Stomach (tissue), 9 donors: ENCODE results near the gene PCDH15. TPM values are rescaled to one million over a fixed set of nuclear protein-coding genes. Genes with fewer than 3 reads are reported as not detected.

Experiments used
- DNase-seq, 2 donors: peaks; one replicate each; pipeline versions ENCODE4 v3.0.0 to v3.0.0-alpha.2; 2013 to 2019
- H3K27ac ChIP-seq, 5 donors: fragments of 200-600 bp in 4 of 5; sonication (generic) in 4 of 5; one replicate each; pipeline ENCODE4 v1.5.1; 2013 to 2019; ENCODE audit warnings: mild to moderate bottlenecking in 1 of 5, moderate library complexity in 1 of 5
- H3K27me3 ChIP-seq, 3 donors: fragments of 200-600 bp; sonication (generic); one replicate each; pipeline ENCODE4 v1.5.1; 2017 to 2019; ENCODE audit warnings: mixed run types in 1 of 3
- H3K36me3 ChIP-seq, 4 donors: fragments of 200-600 bp; sonication (generic); 1 replicate in 3 of 4; 2 replicates in 1 of 4; pipeline ENCODE4 v1.5.1; 2016 to 2019
- H3K4me1 ChIP-seq, 4 donors: fragments of 200-600 bp; sonication (generic); one replicate each; pipeline ENCODE4 v1.5.1; 2016 to 2019
- H3K4me3 ChIP-seq, 4 donors: fragments of 200-600 bp; sonication (generic) in 3 of 4; one replicate each; pipeline ENCODE4 v1.5.1; 2016 to 2019; ENCODE audit warnings: mild to moderate bottlenecking in 1 of 4
- H3K9me3 ChIP-seq, 4 donors: fragments of 200-600 bp; sonication (generic); one replicate each; pipeline ENCODE4 v1.5.1; 2016 to 2019
- CTCF ChIP-seq, 7 experiments: fragments of 450-650 bp in 4 of 7; fragments of 200-600 bp in 3 of 7; sonication (generic) in 3 of 7; IDR thresholded peaks; one replicate each; pipeline ENCODE4 v1.5.1; 2016 to 2019; ENCODE audit warnings: antibody characterized with exemption in 7 of 7, control low read depth in 2 of 7, mild to moderate bottlenecking in 1 of 7
- EP300 ChIP-seq: sonication (generic); formaldehyde crosslinking; IDR thresholded peaks from one replicate; pipeline ENCODE4 v1.6.1; 2017; ENCODE audit warnings: antibody characterized with exemption
- POLR2A ChIP-seq, 4 donors: fragments of 450-650 bp; IDR thresholded peaks; one replicate each; pipeline ENCODE4 v1.6.1; 2016; ENCODE audit warnings: antibody characterized with exemption in 4 of 4, control low read depth in 2 of 4, mild to moderate bottlenecking in 1 of 4, moderate library complexity in 1 of 4
- POLR2AphosphoS5 ChIP-seq, 3 donors: sonication (generic); formaldehyde crosslinking; IDR thresholded peaks; one replicate each; pipeline ENCODE4 v1.6.1; 2016; ENCODE audit warnings: antibody characterized with exemption in 3 of 3
- WGBS, 5 donors: extraction: QIAGEN DNeasy Blood & Tissue Kit in 3 of 5; methylation state at CpG; one replicate each; pipeline versions ENCODE4 v1.1.5 to v1.1.7; 2013 to 2018; 5-methylcytosine and 5-hydroxymethylcytosine counted together
- intact Hi-C: fragments of 100-400 bp; cut with DNase I; formaldehyde crosslinking; loops from one replicate; pipeline ENCODE4 v1.15.1; 2023; ENCODE audit warnings: low total_unique reads
- polyA plus RNA-seq, 3 donors: library from polyadenylated mRNA; stranded (reverse); fragments of 200-250 nt; gene quantifications; one replicate each; pipeline ENCODE4 v1.2.3, GENCODE V29; 2013
- total RNA-seq, 5 donors: library from RNA; depleted of rRNA; stranded (reverse); fragments of >200 nt; gene quantifications; one replicate each; pipeline versions ENCODE4 v1.1.0 to v1.2.3, GENCODE V29; 2014 to 2016
- donor health status: healthy with polysubstance abuse.
- donor health status: Bipolar disorder and iron deficiency.
- donor health status: healthy.

The PCDH15 gene
- total and polyA plus RNA-seq, 8 donors, result 3.7 TPM; not detected in 7

DNA sequence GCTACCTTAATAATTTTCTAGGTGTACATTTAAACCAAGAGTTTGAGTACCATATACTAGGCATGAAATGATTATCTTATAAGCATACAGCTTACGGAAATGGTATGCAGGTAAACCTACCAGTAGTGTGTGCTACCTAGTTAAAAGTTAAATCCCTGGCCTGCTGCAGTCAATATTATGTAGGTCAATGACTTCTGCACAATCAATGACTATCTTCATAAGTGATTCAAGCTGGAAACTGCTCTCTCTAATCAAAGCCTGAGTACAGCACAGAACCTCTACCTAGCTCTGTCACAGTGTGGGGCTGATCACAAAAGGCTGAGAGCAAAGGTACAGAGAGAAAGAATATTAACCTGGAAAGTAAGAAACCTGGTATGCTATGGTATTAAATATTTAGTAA, 733.7 kb downstream of the PCDH15 start:
- Histone ChIP-seq H3K27ac (no peak overlapping the region), H3K4me1 (no peaks in the 10 kb centered on the region), H3K9me3 (peaks cover 0 to 8% (median 0%) of the 10 kb centered on the region in 4 donors), H3K27me3 (no peaks in the 10 kb centered on the region), H3K4me3 (no peak overlapping the region), H3K36me3 (no peaks in the 10 kb centered on the region)
- WGBS, 5 donors, result 63 to 83% (median 70%) methylated on average over 1 of the region's 1 CpG
- intact Hi-C loops, result no loop called here
- no peak for TF ChIP-seq POLR2A (IDR thresholded peaks at IDR 0.05)
- no peak for TF ChIP-seq EP300
- TF ChIP-seq CTCF (IDR thresholded peaks at IDR 0.05), result no peak
- no peak for TF ChIP-seq POLR2AphosphoS5 (IDR thresholded peaks at IDR 0.05)
- DNase-seq, result no peak

DNA sequence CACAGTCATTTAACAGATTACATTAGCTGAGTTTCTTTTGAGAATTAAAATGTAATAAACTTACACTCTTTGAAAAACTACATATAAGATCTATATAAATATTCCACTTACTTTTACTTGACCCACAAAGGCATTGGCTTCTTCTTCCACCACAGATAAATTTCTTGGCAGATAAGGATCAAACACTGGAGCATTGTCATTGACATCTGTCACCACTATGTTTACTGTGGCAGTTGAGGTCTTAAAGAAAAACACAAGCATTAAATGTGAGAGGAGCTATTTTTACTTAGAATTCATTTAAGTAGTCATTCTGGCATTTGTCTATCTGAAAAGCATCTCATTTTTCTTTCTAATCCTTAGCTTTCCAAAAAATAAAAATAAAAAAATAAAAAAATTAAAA, 734.4 kb downstream of the PCDH15 start:
- intact Hi-C loops, result no loop called here
- no peaks in the 10 kb centered on the region for H3K36me3 ChIP-seq
- DNase-seq, result no peak

GRCh38 chr10:54065106-54065505, 735.9 kb downstream of the PCDH15 start:
- no peak overlapping the region for H3K4me3 ChIP-seq
- intact Hi-C loops, result no loop called here
- no peaks in the 10 kb centered on the region for H3K4me1 ChIP-seq
- H3K9me3 ChIP-seq, result peaks cover 0 to 8% (median 0%) of the 10 kb centered on the region in 4 donors
- no peaks in the 10 kb centered on the region for H3K27me3 ChIP-seq
- no peaks in the 10 kb centered on the region for H3K36me3 ChIP-seq
- TF ChIP-seq POLR2A (IDR thresholded peaks at IDR 0.05), result no peak
- no peak for TF ChIP-seq EP300
- no peak for TF ChIP-seq POLR2AphosphoS5 (IDR thresholded peaks at IDR 0.05)
- TF ChIP-seq CTCF (IDR thresholded peaks at IDR 0.05), result no peak
- H3K27ac ChIP-seq, result no peak overlapping the region
- DNase-seq, result no peak

More for the DNA sequence above, 734.4 kb downstream of the PCDH15 start:
- Histone ChIP-seq H3K27ac (no peak overlapping the region), H3K9me3 (peaks cover 0 to 8% (median 0%) of the 10 kb centered on the region in 4 donors), H3K4me1 (no peaks in the 10 kb centered on the region), H3K27me3 (no peaks in the 10 kb centered on the region), H3K4me3 (no peak overlapping the region)
- no peak for TF ChIP-seq EP300
- TF ChIP-seq CTCF (IDR thresholded peaks at IDR 0.05), result no peak
- TF ChIP-seq POLR2A (IDR thresholded peaks at IDR 0.05), result no peak
- no peak for TF ChIP-seq POLR2AphosphoS5 (IDR thresholded peaks at IDR 0.05)

DNA sequence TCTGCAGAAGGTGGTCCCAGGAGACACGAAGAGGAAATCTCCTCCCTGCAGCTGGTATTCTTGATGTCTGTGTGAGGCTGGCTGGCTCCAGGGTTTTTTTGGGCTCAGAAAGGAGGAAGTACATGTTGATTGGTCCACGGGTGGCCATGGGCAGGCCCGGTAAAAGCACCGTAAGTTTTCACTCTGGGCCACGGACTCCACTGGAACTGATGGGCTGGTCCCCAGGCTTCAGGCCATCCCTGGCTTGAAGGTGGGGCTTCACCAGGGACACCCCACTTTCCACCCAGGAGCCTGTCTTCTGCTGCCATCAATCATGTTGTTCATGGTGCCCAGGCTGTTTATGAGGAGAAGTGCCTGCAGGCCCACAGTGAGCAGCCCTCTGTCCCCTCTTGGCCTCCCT, 736.8 kb downstream of the PCDH15 start:
- DNase-seq, result no peak
- Histone ChIP-seq H3K27ac (no peak overlapping the region), H3K4me3 (no peak overlapping the region), H3K27me3 (no peaks in the 10 kb centered on the region), H3K36me3 (no peaks in the 10 kb centered on the region), H3K9me3 (peaks cover 0 to 8% (median 0%) of the 10 kb centered on the region in 4 donors), H3K4me1 (no peaks in the 10 kb centered on the region)
- TF ChIP-seq EP300, result no peak
- no peak for TF ChIP-seq CTCF (IDR thresholded peaks at IDR 0.05)
- no peak for TF ChIP-seq POLR2A (IDR thresholded peaks at IDR 0.05)
- no peak for TF ChIP-seq POLR2AphosphoS5 (IDR thresholded peaks at IDR 0.05)
- intact Hi-C loops, result no loop called here
- 90 to 96% (median 94%) methylated on average over 4 to 5 of the region's 5 CpGs for WGBS, 5 donors
